HG02763 (cell line): Measurements from ENCODE around the gene TTI1.
A peak's percentile ranks its signal among the peaks of the same experiment; 100 is the strongest.

ENCODE experiments used
- ATAC-seq: cut with Tn5 transposase; IDR thresholded peaks from one replicate; pipeline ENCODE4 v1.9.1; 2021; ENCODE audit warnings: mild to moderate bottlenecking, moderate library complexity; ENCODE audit not compliant: unreplicated experiment

Gene TTI1

DNA sequence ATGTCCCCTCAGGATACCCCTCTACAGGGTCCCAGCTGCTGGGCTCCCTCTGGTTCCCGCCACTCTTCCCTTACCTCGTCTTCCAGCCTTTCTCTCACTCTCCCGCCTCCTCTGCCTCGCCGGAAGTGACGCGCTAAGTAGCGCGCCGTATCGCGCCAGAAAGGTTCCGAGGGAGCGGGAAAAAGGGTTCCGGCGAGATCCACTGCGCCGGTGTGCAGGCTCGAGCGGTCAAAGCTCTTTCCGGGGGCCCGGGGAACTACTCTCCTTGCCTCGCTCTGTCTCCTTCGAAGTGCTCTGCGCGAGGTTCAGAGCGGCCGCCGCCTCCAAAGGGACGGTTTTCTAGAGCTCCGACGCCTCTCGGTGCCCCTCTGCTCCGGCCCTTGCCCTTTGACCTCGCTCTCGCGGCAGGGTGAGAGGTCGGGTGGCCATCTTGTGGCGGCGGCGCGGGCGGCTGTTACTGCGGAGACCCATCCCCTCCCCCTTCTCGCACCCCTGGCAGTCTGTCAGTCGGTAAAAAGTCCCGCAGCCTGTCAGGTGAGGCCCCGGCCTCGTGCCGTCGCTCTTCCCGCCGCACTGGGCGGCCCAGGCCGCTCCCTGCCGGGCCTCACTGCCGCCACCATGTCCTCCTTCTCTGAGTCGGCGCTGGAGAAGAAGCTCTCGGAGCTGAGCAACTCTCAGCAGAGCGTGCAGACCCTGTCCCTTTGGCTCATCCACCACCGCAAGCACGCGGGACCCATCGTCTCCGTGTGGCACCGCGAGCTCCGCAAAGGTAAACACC is at the start of gene TTI1, which contains the start of gene RPRD1B:
TSS of gene TTI1 (minus strand) at position 127 of the 778 bp plus-strand sequence. CDS start 19,640 bp downstream, outside the sequence.
TSS of gene RPRD1B (plus strand) at position 417 of the 778 bp plus-strand sequence. CDS start at position 619, 202 bp downstream.
- peak; percentile 85 for ATAC-seq

DNA sequence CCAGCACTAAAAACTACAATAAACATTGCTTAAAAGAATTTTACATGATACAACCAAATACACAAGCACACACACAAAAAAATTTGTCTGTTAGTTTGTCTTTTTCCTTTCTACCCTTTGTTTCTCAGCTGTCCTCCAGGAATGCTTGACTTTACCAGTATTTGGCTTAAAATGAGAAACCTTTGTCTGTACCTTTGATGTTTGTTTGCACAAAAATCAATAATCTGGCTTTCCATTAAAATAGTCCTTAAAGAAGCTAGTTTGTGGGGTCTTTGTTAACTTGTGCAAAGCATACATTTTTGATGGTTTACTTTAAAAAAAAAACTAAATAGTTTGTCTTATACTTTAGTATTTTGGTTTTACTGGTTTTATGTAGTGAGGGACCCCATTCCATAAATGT is 49.6 kb upstream of the TTI1 start:
- no peak for ATAC-seq

DNA sequence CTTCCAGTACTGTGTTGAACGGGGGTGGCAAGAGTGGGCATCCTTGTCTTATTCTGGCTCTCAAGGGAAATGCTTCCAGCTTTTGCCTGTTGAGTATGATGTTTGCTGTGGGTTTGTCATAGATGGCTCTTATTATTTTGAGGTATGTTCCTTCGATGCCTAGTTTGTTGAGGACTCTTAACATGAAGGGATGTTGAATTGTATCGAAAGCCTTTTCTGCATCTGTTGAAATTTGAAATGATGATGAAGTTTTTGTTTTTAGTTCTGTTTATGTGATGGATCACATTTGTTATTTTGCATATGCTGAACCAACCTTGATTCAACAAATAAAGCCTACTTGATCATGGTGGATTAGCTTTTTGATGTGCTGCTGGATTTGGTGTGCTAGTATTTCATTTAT is 48.3 kb upstream of the TTI1 start:
- no peak for ATAC-seq

DNA sequence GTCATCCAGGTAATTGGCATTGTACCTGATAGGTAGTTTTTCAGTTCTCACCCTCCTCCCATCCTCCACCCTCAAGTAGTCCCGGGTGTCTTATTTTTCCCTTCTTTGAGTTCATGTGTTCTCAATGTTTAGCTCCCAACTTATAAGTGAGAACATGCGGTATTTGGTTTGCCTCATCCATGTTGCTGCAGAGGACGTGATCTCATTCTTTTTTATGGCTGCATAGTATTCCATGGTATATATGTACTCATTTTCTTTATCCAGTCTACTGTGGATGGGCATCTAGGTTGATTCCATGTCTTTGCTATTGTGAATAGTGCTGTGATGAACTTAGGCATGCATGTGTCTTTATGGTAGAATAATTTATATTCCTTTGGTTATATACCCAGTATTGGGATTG is 46.1 kb upstream of the TTI1 start:
- no peak for ATAC-seq

DNA sequence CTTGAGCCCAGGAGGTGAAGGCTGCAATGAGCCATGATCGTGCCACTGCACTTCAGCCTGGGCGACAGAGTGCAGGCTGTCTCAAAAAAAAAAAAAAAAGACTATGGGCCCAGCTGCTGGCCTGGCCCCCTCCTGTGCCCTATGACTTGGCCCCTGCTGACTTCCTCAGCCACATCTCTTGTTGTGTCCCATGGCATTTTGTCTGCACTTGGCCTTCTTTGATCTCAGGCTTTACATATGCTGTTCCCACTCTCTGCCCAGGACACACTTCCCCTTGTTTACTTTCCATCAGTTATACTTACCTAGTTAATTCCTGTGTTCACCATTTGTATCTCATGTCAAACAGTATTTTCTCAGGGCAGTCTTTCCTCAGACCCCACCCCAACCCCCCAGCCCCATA is 44.8 kb upstream of the TTI1 start:
- ATAC-seq, result no peak

DNA sequence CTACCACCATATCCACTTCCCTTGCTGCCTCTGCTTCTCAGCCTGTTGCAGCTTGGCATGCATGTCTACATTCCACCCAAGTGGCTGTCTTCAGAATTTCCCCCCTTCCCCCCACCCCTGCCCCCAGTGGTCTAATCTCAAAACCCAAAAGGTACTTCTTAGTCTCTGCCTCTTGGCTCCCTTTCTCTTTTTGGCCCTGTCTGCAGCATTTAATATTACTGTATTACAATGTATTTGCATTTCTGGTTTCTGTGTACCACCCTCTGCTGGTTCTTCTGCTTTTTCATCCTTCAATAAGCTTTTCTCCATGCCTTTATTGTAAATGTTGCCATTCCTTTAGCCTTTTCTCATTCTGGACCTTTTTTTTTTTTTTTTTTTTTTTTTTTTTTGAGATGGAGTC is 43.3 kb upstream of the TTI1 start:
- ATAC-seq, result no peak

DNA sequence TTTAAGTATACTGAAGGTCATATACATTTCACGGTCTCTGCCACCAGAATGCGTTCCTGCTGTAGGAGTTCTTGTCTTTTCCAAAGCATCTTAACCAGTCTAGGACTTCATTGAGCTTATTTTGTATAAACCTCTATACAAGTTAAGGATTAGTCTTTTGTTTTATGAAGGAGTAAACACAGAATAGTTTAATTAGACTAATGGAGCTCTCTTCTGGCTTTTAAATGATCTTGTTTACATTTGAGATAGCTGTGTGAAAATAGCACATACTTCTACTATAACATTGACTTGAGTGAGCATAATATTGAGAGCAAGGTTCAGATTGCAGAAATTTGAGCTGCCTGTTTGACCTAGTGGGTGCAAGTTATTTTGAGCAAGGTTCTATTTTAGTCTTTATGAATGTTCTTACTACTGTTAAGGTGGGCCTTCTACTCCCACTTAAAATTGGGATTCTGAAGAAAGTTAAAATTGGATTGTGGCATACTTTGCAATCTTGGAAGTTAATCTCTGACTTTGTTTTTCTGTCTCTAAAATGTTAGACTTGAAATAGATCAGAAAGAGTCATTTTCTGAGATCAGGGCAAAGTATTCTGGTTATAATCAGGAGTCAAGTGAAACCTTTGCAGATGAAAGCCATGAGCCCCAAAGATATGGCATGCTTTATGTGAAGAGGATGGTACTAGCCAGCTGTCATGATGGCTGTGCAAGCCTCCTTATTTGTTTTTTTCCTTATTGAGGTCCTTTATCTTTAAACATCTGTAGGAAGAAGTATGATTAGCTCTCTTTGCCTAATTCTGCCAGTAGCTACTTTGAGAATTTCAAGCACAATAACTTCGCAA is 42.1 kb upstream of the TTI1 start:
- ATAC-seq, result no peak

DNA sequence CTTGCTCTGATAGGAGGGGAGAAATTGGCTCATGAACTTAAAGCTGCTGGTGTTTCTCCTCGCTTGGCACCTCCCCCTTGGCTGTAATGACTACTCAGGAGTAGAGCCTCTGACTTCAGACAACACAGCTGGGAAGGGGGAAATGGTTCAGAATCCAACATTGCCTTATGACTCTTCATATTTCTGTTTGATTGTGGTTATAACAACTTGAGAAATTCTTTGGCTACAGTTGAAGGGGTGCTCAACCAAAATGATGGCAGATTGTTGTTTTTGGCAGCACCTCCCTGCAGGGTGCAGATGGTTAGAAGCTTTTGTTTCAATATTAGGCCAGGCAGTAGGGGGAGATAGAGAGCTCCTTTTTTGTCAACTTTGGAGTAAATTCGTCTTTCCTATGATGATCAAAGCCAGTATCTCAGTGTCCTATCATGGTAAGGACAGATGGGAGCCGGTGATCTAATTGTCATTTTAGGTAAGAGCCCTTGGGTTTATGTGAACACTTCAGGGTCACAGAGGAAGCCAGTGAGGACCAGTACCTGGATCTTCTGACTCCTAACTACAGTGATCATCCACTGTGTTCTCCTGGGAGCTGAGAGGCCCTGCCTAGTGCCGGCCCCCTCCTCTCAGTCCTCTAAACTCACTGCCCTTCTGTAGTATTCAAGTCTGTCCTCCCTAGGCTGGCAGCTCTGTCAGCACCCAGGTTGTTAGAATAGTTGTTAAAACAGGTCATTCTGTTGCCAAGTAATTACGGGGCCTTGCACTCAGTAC is 40.2 kb upstream of the TTI1 start:
- no peak for ATAC-seq

DNA sequence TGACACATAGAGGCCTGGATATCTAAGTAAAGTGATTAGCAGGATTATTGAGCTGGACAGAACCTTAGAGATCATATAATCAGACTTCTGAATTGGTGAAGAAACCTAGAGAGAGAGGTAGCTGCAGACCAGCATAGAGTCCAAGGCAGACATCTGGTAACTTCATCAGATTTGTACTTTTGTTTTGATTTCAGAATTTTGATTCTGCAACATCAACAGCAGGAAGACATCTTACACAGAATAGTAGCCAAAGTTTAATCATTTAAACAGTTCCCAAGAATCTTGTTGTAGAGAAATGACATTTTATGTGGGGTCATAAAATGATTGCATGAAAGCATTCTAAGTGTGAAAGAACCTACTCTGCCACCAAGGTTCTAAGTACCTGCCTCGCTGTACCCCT is 39.6 kb upstream of the TTI1 start:
- no peak for ATAC-seq

DNA sequence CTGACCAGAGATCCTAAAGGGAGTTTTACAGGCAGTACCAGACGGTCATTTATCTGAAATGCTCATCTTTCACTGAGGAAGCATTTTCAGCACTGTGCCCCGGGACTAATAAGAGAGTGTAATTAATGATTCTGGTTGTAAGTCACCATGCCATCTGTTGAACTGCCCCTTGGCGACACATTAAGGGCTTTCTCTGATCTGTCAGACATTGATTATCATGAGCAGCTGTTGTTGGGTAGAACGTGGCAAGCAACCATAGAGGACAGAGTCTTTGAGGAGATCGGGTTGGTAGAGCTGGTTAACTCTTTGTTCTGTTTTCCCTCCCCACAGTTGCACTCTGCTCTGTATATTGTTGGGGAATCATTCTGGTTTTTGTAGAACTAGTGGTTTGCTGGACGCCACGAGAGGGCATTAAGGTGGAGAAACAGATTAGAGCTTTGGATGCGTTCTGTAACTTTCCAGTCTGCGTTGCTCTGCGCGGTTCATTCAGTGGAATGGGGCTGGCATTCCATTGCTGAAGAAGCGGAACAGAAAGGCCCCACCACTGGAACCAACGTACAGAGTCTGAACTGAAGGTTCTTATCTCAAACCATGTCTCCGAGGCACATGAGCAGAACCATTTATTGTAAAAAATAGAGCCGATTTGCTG is 34.6 kb upstream of the TTI1 start:
- no peak for ATAC-seq

DNA sequence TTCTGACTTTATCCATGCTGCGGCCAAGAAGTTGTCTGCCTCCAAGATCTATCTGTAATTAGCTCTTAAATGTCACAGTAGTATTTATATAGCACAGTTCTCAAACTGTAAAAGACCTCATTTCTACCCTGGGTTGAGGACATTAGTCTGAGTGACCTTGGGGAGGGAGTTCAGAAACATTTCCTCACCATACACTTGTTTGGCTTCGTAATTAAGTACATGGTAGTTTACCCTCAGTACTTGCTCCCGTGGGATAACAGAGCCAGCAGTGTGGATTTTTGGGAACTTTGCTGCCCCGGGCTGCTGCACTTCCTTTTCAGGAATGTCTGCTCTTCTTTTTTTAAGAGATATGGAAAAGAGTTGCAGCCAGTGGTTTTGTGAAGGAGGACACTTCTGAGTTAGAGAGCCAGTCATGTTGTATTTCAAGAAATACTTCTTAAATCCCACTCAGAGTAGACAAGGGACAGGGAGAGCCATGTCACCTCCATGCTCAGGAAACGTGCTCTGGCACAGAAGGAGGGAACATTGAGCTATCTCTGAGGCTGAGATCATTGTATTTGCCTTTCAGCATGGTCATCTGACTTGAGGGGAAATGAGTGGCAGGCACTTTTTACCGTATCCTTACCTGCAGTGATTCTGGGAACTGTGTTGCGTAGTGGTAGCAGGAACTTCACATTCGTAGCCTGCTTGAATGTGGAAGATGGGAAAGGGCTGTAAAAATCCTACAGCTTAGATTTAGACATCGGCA is 33.9 kb upstream of the TTI1 start:
- no peak for ATAC-seq

DNA sequence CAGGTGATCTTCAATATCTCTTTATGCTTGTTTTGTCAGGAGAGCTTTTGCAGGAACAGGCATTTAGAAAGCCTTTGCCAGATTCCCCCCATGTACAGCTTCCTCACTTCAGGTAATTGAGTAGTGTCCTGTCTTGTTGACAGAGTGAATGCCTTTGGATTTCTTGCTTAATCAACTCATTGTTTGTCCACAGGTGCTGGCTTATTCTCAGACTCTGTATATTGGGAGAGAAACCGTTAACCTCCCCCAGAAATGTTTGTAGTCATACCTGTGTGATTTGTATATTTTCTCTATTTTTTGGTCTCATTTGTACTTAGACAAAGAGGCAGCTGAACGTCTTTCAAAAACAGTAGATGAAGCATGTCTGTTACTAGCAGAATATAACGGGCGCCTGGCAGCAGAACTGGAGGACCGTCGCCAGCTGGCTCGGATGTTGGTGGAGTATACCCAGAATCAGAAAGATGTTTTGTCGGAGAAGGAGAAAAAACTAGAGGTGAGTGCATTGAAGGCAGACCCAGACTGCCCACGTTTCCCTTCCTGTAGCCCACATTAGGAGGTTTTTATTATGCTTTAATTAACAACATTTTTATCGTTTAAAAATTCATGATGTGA is 32.6 kb upstream of the TTI1 start:
- no peak for ATAC-seq

DNA sequence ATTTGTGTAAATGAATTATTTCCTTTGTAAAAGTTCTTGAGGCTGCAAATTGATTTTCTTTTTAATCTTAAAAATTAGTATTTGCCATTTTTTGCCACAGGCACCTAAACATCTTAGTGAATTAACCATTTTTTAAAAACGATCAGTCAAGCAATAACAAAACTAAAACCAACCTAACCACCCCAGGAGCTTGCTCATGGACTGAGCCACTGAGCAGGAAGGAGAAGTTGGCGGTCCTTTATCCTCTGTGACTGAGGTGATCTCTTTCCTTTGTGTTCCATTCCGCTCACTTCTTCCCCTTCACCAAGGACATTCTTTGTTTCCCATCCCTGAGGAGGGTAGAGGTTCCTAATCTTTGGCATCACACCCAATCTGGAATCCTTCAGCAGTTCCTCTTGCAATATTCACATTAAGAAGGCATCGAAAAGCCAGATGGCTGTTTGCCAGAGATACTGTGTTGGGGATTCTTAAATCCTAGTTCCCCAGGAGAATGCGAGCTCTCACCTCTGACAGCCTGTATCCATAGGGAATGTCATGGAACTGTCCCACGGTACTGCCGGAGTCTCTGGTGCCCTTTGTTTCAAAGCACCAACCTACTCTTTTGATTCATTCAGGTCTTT is 30.8 kb upstream of the TTI1 start:
- no peak for ATAC-seq

DNA sequence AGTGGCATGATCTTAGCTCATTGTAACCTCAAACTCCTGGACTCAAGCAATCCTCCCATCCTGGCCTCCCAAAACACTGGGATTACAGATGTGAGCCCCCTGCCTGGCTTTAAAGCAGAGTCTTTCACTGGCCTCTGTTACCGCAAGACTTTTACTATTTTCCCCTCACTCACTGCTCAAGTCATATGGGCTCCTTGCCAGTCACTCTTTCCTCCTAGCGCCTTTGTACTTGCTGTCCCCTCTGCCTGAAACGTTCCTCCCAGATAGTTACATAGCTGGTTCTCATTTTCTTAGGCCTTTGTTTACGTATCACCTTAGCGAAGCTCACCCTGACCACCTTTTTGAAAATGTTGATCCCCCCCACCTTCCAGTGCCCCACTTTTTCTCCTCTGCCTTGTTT is 29.6 kb upstream of the TTI1 start:
- ATAC-seq, result no peak

DNA sequence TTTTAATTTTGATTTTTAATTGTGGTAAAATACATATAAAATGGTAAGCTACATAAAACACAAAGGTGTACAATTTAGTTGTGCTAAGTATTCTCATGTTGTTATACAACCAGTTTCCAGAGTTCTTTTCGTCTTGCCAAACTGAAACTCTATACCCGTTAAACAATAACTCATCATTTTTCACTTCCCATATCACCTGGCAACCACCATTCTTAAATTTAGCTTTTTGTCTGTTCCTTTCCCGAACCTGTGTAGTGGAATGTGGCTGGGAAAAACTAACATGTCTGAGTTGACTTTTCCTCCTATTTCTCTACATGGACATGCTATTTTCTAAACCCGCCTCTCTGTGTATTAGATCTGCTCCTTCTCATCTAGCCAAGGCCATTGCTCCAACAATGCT is 27.9 kb upstream of the TTI1 start:
- ATAC-seq, result no peak

DNA sequence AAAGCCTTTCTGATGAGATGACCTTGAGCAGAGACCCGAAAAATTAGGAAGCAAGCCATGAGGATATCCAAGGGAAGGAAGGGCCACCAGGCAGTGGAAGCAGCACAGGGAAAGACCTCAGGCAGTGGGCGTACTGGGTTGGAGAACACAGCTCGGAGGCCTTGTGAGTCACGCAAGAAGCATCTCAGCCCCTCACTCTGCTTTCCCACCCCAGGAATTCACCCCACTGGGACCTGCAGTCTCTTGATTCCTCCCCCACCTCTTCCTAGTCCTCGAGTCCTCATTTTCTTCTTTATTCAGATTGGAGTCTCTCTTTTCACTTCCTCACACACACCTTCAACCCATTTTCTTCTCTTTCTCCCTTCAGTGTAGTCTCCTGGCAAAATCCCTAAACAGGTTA is 27.3 kb upstream of the TTI1 start:
- ATAC-seq, result no peak

DNA sequence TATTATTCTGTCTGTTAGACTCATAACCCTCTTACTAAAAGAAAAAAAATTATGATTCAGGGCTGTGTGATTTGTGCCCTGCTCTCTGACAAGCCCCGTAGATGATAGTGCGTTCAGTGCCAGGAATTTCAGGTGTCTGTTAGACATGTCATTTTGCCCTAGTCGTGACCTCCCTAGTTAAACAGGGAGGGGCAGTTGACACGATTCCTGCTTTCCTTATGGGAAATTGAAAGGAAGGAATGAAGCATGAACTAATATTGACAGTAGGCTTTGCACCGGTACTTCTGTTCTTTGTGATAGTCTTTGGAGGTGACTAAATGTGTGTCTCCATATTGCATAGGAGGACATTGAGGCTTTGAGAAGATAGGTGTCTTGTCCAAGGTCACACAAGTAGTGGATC is 26.6 kb upstream of the TTI1 start:
- no peak for ATAC-seq

DNA sequence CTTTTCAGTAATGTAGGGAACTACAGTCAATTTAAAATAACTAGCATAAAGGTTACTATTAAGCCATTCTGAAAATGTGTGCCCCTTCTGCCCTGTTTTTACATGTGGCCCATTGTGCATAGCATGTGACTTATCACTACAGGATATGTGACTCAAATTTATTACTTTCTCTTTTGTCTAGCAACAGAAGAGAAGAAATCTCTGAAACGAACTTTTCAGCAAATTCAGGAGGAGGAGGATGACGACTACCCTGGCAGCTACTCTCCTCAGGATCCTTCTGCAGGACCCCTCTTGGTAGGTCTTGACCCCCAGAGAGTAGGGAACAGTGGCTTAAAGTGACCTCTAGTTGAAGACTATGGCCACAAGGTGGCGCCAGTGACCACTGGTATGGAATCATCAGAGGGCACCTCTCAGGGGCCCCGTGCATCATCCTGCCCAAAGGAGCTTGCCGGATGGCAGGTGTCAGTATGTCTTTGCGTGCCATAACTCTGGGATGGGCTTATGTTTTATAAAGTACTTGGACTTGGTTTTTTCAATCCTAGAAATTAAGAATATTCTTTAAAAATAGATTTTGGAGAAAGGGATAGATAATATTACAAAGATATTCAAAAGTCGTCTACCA is 24.2 kb upstream of the TTI1 start:
- ATAC-seq, result no peak

DNA sequence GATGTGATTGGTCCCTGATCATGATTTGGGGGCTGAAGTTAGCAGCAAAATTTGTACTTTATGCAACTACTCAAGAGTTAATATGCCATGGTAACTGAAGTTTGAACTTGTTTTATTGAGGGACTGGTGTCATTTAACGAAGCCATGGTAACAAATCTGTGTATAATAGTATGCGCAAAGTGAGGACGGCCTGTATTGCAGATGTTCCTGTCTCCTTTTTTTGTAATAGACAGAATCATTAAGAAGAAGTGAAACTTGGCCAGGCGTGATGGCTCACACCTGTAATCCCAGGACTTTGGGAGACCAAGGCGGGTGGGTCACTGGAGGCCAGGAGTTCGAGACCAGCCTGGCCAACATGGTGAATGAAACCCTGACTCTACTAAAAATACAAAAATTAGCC is 22.6 kb upstream of the TTI1 start:
- ATAC-seq, result no peak
